HepG2 (cell line): ENCODE results near the gene KIF13A. TPM values are rescaled to one million over a fixed set of nuclear protein-coding genes. Genes with fewer than 3 reads are reported as not detected.

ENCODE experiments used
- ATAC-seq: fragments of 200-7000 bp; cut with Tn5 transposase; 3 replicates; pipeline ENCODE4 v1.9.1; 2020; ENCODE audit warnings: mild to moderate bottlenecking, moderate library complexity
- BruUV-seq: library from RNA; stranded (reverse); fragments of 400-500 nt; replicated peaks from 2 replicates; lab custom pipeline; 2021; lab: Mats Ljungman, UMichigan
- CTCF ChIA-PET: fragments of 300-600 bp; formaldehyde crosslinking; extraction: SDS; loops from one replicate; lab custom pipeline; 2021; ENCODE audit warnings: low total read pairs, inconsistent platforms, low intra/inter-chr PET ratio; lab: Yijun Ruan, JAX
- POLR2A ChIA-PET: fragments of 350-600 bp; sonication (Branson Sonifier 250); formaldehyde crosslinking; loops from one replicate; lab custom pipeline; 2020; ENCODE audit warnings: antibody characterized with exemption, inconsistent platforms; lab: Yijun Ruan, JAX
- DNase-seq: peaks from one replicate; pipeline ENCODE4 v3.0.0-alpha.2; 2015; ENCODE audit warnings: low spot score
- FAIRE-seq: peaks from 3 replicates; lab custom pipeline; 2011; peaks lifted over from hg19 to GRCh38; lab: Jason Lieb, UNC
- H2AFZ ChIP-seq: one replicate; pipeline ENCODE4 v1.6.1; 2011; ENCODE audit warnings: low read length, inconsistent platforms
- H3K27ac ChIP-seq: fragments of 300-600 bp; 3 replicates; pipeline ENCODE4 v1.8.0; 2011; ENCODE audit warnings: mixed run types, mild to moderate bottlenecking, mixed read lengths, low read length, inconsistent platforms; ENCODE audit not compliant: insufficient read depth; ENCODE audit errors: extremely low read length
- H3K27me3 ChIP-seq, 2 experiments: fragments of 200-600 bp in 1 of 2; 2 replicates in 1 of 2; 3 replicates in 1 of 2; pipeline versions ENCODE4 v1.6.0 to v1.8.0; 2011; ENCODE audit warnings: low read length in 2 of 2, mild to moderate bottlenecking in 2 of 2, moderate library complexity in 2 of 2, inconsistent platforms in 1 of 2; ENCODE audit not compliant: insufficient read depth in 2 of 2, control insufficient read depth in 1 of 2
- H3K36me3 ChIP-seq, 2 experiments: fragments of 200-600 bp in 1 of 2; replicated peaks in 1 of 2; 2 replicates in 1 of 2; 3 replicates in 1 of 2; pipeline versions ENCODE4 v1.5.1 to v1.8.0; 2011; ENCODE audit warnings: low read length in 2 of 2, inconsistent platforms in 1 of 2; ENCODE audit not compliant: insufficient read depth in 2 of 2, control insufficient read depth in 1 of 2
- H3K4me1 ChIP-seq: 2 replicates; pipeline ENCODE4 v1.5.1; 2012; ENCODE audit warnings: low read length, inconsistent platforms; ENCODE audit not compliant: insufficient read depth
- H3K4me2 ChIP-seq: 2 replicates; pipeline ENCODE4 v1.6.0; 2011; ENCODE audit warnings: low read depth, low read length, inconsistent platforms
- H3K4me3 ChIP-seq, 3 experiments: fragments of 200-600 bp in 1 of 3; sonication (generic), shearing (Covaris generic) in 1 of 3; replicated peaks in 1 of 3; 2 replicates each; pipeline ENCODE4 v1.5.1; 2011 to 2016; ENCODE audit warnings: low read length in 3 of 3, inconsistent platforms in 2 of 3, low read depth in 2 of 3, mild to moderate bottlenecking in 2 of 3, control low read depth in 1 of 3, mixed read lengths in 1 of 3; ENCODE audit not compliant: insufficient read depth in 1 of 3
- H3K79me2 ChIP-seq: one replicate; pipeline ENCODE4 v1.6.1; 2011; ENCODE audit warnings: low read length, inconsistent platforms; ENCODE audit not compliant: insufficient read depth
- H3K9ac ChIP-seq: 2 replicates; pipeline ENCODE4 v1.6.0; 2011; ENCODE audit warnings: mild to moderate bottlenecking, low read depth, low read length, inconsistent platforms; ENCODE audit not compliant: insufficient read depth
- H3K9me3 ChIP-seq: 2 replicates; pipeline ENCODE4 v1.5.1; 2012; ENCODE audit warnings: mild to moderate bottlenecking, low read length
- H4K20me1 ChIP-seq: 2 replicates; pipeline ENCODE4 v1.6.0; 2011; ENCODE audit warnings: inconsistent platforms, mild to moderate bottlenecking, low read length, moderate library complexity; ENCODE audit not compliant: insufficient read depth
- DDIT3 ChIP-seq: sonication (generic); formaldehyde crosslinking; IDR thresholded peaks from 2 replicates; pipeline ENCODE4 v1.4.0; 2020; ENCODE audit warnings: mild to moderate bottlenecking, missing genetic modification reagents
- ELF4 ChIP-seq: sonication (generic); formaldehyde crosslinking; IDR thresholded peaks from 2 replicates; pipeline ENCODE4 v1.5.0; 2020; ENCODE audit warnings: missing genetic modification reagents, mild to moderate bottlenecking, moderate library complexity, borderline replicate concordance
- NFYC ChIP-seq: IDR thresholded peaks from 2 replicates; pipeline ENCODE4 v1.6.1; 2016; ENCODE audit warnings: missing genetic modification reagents, missing compliant biosample characterization
- ZNF619 ChIP-seq: sonication (generic); formaldehyde crosslinking; IDR thresholded peaks from 2 replicates; pipeline ENCODE4 v1.4.0; 2020; ENCODE audit warnings: mild to moderate bottlenecking, missing genetic modification reagents
- ZNF891 ChIP-seq: sonication (generic); formaldehyde crosslinking; IDR thresholded peaks from 2 replicates; pipeline ENCODE4 v1.5.0; 2020; ENCODE audit warnings: mild to moderate bottlenecking, missing genetic modification reagents
- ZSCAN9 ChIP-seq: IDR thresholded peaks from 2 replicates; pipeline ENCODE4 v1.6.1; 2016; ENCODE audit warnings: borderline replicate concordance
- WGBS: methylation state at CpG from one replicate; pipeline ENCODE4 v1.1.6; 2017; ENCODE audit warnings: low lambda C conversion rate; 5-methylcytosine and 5-hydroxymethylcytosine counted together
- in situ Hi-C: cut with HindIII; loops from 2 replicates; pipeline ENCODE4 v1.10.0; 2017; ENCODE audit warnings: low pct_unique_long_range_greater_than_20kb; ENCODE audit not compliant: extremely low pct_ligation_motif_present
- intact Hi-C: fragments of 100-400 bp; cut with micrococcal nuclease; formaldehyde crosslinking; loops from one replicate; pipeline ENCODE4 v1.10.0; 2022; ENCODE audit not compliant: unreplicated experiment
- polyA plus RNA-seq, 8 experiments: library from polyadenylated mRNA; depleted of rRNA in 3 of 8; stranded (reverse) in 7 of 8; unstranded in 1 of 8; fragments of >200 nt; fragmentation: Illumina TruSeq in 4 of 8; extraction: Trizol in 4 of 8; gene quantifications; 2 replicates each; pipeline versions ENCODE4 v1.2.1 to v1.2.3, GENCODE V29; 2011 to 2016; ENCODE audit warnings: low read depth in 4 of 8, missing spikeins in 1 of 8, mixed read lengths in 1 of 8; ENCODE audit not compliant: insufficient read depth in 1 of 8
- total RNA-seq, 5 experiments: library from RNA; depleted of rRNA; stranded (reverse); fragments of >200 nt; fragmentation: Illumina TruSeq; extraction: Trizol; gene quantifications; 2 replicates each; pipeline ENCODE4 v1.2.3, GENCODE V29; 2016; ENCODE audit warnings: low read depth in 1 of 5
- TF ChIP-seq, protein P1 (sequence below): sonication (generic); formaldehyde crosslinking; IDR thresholded peaks from 2 replicates; pipeline ENCODE4 v1.4.0; 2020; ENCODE audit warnings: missing genetic modification reagents
- TF ChIP-seq, protein P2 (sequence below): sonication (generic); formaldehyde crosslinking; IDR thresholded peaks from one replicate; pipeline ENCODE4 v1.5.1; 2020; ENCODE audit warnings: mild to moderate bottlenecking, missing genetic modification reagents; ENCODE audit errors: not compliant biosample characterization
- TF ChIP-seq, protein P3 (sequence below): sonication (generic); formaldehyde crosslinking; IDR thresholded peaks from 2 replicates; pipeline ENCODE4 v1.4.0; 2020; ENCODE audit warnings: missing genetic modification reagents, mild to moderate bottlenecking, borderline replicate concordance

The KIF13A gene
- total and polyA plus RNA-seq, 2 of the 13 experiments (the other 11 are each of a cell fraction or from before 2014, with no cell fraction given): 21.1 to 37.2 TPM

GRCh38 chr6:17890309-17890708 lies 97.1 kb downstream of the KIF13A start:
- H3K9ac ChIP-seq: no peak overlapping the region
- peaks cover 8% of the 10 kb centered on the region; the same call in 1 of the 2 replicates for H3K4me1 ChIP-seq
- in situ Hi-C loops: no loop called here
- intact Hi-C loops: no loop called here
- FAIRE-seq (no peak), DNase-seq (no peak), ATAC-seq (no peak)
- ChIA-PET CTCF (no interaction called here), POLR2A (no interaction called here)
- H3K9me3 ChIP-seq: peaks cover 14% of the 10 kb centered on the region
- no peaks in the 10 kb centered on the region for H3K27me3 ChIP-seq
- no peaks in the 10 kb centered on the region for H3K79me2 ChIP-seq
- H4K20me1 ChIP-seq: no peaks in the 10 kb centered on the region
- no peak overlapping the region for H3K27ac ChIP-seq
- BruUV-seq: no TSS peak
- no peak overlapping the region for H3K4me2 ChIP-seq
- H2AFZ ChIP-seq: no peak overlapping the region
- 100% methylated on average over 1 of the region's 1 CpG for WGBS
- peaks cover 5 to 9% of the 10 kb centered on the region in 2 experiments; a peak in 4 of 5 replicates for H3K36me3 ChIP-seq
- H3K4me3 ChIP-seq: no peak overlapping the region
- TF ChIP-seq ZNF619 (CRISPR knock-in tag): no peak
- TF ChIP-seq, protein P1, sequence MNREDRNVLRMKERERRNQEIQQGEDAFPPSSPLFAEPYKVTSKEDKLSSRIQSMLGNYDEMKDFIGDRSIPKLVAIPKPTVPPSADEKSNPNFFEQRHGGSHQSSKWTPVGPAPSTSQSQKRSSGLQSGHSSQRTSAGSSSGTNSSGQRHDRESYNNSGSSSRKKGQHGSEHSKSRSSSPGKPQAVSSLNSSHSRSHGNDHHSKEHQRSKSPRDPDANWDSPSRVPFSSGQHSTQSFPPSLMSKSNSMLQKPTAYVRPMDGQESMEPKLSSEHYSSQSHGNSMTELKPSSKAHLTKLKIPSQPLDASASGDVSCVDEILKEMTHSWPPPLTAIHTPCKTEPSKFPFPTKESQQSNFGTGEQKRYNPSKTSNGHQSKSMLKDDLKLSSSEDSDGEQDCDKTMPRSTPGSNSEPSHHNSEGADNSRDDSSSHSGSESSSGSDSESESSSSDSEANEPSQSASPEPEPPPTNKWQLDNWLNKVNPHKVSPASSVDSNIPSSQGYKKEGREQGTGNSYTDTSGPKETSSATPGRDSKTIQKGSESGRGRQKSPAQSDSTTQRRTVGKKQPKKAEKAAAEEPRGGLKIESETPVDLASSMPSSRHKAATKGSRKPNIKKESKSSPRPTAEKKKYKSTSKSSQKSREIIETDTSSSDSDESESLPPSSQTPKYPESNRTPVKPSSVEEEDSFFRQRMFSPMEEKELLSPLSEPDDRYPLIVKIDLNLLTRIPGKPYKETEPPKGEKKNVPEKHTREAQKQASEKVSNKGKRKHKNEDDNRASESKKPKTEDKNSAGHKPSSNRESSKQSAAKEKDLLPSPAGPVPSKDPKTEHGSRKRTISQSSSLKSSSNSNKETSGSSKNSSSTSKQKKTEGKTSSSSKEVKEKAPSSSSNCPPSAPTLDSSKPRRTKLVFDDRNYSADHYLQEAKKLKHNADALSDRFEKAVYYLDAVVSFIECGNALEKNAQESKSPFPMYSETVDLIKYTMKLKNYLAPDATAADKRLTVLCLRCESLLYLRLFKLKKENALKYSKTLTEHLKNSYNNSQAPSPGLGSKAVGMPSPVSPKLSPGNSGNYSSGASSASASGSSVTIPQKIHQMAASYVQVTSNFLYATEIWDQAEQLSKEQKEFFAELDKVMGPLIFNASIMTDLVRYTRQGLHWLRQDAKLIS: no peak
- no peak for TF ChIP-seq ELF4 (CRISPR knock-in tag)
- TF ChIP-seq DDIT3 (CRISPR knock-in tag): no peak
- TF ChIP-seq, protein P2, sequence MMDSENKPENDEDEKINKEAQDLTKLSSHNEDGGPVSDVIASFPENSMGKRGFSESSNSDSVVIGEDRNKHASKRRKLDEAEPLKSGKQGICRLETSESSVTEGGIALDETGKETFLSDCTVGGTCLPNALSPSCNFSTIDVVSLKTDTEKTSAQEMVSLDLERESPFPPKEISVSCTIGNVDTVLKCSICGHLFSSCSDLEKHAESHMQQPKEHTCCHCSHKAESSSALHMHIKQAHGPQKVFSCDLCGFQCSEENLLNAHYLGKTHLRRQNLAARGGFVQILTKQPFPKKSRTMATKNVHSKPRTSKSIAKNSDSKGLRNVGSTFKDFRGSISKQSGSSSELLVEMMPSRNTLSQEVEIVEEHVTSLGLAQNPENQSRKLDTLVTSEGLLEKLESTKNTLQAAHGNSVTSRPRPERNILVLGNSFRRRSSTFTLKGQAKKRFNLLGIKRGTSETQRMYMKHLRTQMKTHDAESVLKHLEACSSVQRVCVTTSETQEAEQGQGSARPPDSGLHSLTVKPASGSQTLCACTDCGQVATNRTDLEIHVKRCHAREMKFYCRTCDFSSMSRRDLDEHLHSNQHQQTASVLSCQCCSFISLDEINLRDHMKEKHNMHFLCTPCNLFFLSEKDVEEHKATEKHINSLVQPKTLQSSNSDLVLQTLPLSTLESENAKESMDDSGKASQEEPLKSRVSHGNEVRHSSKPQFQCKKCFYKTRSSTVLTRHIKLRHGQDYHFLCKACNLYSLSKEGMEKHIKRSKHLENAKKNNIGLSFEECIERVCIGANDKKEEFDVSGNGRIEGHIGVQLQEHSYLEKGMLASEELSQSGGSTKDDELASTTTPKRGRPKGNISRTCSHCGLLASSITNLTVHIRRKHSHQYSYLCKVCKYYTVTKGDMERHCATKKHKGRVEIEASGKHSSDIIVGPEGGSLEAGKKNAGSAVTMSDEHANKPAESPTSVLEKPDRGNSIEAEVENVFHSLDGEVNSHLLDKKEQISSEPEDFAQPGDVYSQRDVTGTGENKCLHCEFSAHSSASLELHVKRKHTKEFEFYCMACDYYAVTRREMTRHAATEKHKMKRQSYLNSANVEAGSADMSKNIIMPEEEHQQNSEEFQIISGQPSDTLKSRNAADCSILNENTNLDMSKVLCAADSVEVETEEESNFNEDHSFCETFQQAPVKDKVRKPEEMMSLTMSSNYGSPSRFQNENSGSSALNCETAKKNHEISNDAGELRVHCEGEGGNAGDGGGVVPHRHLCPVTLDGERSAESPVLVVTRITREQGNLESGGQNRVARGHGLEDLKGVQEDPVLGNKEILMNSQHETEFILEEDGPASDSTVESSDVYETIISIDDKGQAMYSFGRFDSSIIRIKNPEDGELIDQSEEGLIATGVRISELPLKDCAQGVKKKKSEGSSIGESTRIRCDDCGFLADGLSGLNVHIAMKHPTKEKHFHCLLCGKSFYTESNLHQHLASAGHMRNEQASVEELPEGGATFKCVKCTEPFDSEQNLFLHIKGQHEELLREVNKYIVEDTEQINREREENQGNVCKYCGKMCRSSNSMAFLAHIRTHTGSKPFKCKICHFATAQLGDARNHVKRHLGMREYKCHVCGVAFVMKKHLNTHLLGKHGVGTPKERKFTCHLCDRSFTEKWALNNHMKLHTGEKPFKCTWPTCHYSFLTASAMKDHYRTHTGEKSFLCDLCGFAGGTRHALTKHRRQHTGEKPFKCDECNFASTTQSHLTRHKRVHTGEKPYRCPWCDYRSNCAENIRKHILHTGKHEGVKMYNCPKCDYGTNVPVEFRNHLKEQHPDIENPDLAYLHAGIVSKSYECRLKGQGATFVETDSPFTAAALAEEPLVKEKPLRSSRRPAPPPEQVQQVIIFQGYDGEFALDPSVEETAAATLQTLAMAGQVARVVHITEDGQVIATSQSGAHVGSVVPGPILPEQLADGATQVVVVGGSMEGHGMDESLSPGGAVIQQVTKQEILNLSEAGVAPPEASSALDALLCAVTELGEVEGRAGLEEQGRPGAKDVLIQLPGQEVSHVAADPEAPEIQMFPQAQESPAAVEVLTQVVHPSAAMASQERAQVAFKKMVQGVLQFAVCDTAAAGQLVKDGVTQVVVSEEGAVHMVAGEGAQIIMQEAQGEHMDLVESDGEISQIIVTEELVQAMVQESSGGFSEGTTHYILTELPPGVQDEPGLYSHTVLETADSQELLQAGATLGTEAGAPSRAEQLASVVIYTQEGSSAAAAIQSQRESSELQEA (CRISPR knock-in tag): no peak
- TF ChIP-seq, protein P3, sequence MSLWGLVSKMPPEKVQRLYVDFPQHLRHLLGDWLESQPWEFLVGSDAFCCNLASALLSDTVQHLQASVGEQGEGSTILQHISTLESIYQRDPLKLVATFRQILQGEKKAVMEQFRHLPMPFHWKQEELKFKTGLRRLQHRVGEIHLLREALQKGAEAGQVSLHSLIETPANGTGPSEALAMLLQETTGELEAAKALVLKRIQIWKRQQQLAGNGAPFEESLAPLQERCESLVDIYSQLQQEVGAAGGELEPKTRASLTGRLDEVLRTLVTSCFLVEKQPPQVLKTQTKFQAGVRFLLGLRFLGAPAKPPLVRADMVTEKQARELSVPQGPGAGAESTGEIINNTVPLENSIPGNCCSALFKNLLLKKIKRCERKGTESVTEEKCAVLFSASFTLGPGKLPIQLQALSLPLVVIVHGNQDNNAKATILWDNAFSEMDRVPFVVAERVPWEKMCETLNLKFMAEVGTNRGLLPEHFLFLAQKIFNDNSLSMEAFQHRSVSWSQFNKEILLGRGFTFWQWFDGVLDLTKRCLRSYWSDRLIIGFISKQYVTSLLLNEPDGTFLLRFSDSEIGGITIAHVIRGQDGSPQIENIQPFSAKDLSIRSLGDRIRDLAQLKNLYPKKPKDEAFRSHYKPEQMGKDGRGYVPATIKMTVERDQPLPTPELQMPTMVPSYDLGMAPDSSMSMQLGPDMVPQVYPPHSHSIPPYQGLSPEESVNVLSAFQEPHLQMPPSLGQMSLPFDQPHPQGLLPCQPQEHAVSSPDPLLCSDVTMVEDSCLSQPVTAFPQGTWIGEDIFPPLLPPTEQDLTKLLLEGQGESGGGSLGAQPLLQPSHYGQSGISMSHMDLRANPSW (CRISPR knock-in tag): no peak
- no peak for TF ChIP-seq ZSCAN9 (CRISPR knock-in tag)
- TF ChIP-seq NFYC (CRISPR knock-in tag): no peak
- no peak for TF ChIP-seq ZNF891
